Kidney capillary endothelial cell (primary cell): ENCODE measurements around the gene LEFTY2.
"Not testable (repeated sequence)": the region's sequence is repeated elsewhere in the genome, so short reads cannot be mapped to it uniquely, and the experiment has no call there.

Source experiments
- DNase-seq: peaks from one replicate; pipeline ENCODE4 v3.0.0-alpha.2; 2018; ENCODE audit warnings: low spot score

LEFTY2 gene

GRCh38 chr1:225929462-225929861 is 11.6 kb downstream of the LEFTY2 start:
- not testable (repeated sequence) for DNase-seq

- DNase-seq, result no peak
These were observed 12.5 kb downstream of the LEFTY2 start for GRCh38 chr1:225928186-225929175.

DNA sequence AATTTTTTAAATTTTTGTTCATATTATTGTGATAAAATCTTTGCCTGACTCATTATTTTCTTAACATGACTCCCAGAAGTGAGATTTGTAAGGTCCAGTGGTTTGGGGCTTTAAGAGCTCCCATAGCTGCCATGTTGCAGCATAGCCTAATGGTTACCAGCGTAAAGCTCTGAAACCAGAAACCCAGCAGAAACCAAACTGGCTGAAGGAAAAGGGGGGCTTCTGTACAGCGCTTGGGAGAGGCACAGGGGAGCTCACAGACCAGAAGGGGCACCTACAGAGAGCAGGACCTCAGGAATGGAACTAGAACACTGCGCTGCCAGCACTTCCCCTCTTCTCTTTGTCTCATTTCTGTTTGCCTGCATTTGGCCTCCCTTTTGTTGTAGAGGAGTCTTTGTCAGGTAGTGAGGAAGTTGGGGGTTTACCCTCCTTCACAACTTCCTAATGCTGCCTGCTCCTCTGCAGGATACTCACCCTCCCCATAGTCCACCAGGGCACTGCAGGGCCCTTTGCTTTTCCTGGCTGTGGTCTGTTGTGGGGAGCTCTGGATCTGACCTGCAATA is 14.4 kb downstream of the LEFTY2 start:
- no peak for DNase-seq

DNA sequence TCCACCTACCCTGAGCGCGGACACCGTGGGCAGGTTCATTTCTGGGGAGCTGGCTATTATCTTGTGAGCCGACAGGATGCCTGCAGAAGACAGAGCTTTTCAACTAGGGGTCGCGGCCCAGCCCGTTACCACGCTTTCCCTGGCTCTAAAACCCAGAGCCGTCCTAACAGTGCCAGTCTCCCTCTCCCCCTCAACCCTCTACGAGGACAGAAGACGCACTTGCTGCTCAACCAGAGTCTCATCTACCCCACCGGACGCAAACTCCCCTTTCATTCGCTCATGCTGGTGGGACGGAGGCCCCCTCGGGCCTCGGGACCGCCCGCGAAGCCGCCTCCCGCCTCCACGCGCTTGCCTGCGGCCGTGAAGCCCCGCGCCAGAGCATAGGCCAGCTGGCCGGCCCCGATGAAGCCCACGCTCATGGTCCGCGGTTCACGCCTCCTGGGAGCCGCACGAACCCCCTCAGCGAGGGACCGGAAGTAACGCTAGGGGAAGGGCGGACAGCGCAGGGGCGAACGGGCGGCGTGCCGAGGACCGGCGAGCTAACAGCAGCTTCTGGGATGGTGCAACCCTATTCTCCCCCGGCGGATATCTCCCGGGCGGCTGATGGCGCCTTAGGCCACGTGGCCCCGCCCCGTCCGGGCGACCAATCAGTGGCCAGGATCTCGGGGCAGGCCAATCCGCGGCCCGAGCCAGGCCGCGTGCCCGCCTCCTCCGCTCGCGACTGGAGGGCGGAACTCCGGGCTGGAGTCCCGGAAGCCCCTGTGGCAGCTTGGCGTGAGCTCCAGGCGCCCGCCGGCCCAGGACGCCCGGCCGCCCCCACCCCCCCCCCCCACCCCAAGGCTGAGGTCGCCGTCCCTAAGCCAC is 17.1 kb downstream of the LEFTY2 start, which contains the start of gene PYCR2:
PYCR2 (minus strand) TSS at position 559 of the 864 bp plus-strand sequence; CDS start at position 419, 140 bp downstream.
- DNase-seq, result peak; percentile 93

DNA sequence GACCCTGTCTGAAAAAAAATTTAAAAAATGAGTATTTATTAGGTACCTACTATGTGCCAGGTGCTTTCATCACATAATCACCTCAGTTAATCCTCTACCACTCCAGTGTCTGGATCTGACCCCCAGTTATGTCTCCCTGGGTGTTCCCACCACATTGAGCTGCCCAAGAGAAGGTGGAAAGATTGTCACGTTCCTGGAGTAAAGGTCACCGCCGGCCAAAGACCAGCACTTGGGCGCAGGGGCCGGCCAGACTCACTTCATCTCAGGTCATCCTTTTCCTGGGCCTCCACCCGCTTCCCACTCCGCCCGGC is 17.7 kb downstream of the LEFTY2 start:
- no peak for DNase-seq

GRCh38 chr1:225921734-225922709 is 19.0 kb downstream of the LEFTY2 start:
- no peak for DNase-seq

DNA sequence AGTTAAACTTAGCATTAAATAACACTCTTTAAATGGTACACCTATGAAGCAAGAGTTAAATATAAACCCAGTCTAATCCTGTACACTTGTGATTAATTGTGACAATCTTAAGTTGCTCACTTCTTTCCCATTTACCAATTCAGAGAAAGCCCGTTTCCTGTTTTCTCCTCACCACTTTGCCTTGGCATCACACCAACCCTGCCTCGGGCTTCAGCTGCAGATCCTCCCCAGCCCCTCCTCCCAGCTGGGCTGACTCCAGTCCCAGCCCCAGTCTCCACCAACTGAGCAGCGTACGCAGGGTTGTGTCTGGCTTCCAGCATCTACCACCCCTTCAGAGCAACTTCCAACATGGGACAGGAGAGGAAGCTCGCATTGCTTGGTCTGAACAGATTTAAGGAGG is 21.1 kb downstream of the LEFTY2 start:
- DNase-seq, result peak; percentile 26

- no peak for DNase-seq
These were observed 22.7 kb downstream of the LEFTY2 start for GRCh38 chr1:225918280-225918679.

DNA sequence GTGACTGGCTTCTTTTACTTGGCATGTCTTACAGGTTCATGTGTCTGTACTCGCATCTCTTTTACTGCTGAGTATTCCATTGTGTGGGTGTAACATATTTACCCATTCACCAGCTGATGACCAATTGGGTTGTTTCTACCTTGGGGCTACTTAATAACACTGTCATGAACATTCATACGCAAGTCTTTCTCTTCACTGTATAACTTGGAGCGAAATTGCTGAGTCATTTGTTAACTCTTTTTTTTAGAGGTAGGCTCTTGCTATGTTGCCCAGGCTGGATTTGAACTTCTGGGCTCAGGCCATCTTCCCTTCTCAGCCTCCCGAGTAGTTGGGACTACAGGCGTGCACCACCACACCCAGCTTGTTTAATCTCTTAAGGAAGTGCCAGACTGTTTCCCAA is 23.5 kb downstream of the LEFTY2 start:
- DNase-seq, result no peak

DNA sequence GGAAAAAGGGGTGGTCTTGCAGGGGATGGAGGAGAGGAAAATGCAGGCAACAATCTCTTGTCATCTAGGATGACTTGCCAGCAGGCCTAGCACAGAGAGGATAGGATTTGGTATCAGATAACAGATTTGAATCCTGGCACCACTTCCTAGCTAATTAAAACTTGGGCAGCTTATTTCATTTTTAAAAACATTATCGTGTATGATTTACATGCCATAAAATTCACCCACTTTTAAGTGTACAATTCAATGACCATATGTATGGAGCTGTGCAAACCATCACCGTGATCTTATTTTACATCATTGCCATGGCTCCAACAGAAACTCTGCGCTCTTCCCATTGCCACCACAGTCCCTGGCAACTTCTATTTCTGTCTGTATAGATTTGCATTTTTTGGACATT is 23.9 kb downstream of the LEFTY2 start:
- DNase-seq, result no peak

- no peak for DNase-seq
These were observed 25.5 kb downstream of the LEFTY2 start for GRCh38 chr1:225915538-225915991.

- DNase-seq, result no peak
These were observed 26.1 kb downstream of the LEFTY2 start for GRCh38 chr1:225914947-225915346.

DNA sequence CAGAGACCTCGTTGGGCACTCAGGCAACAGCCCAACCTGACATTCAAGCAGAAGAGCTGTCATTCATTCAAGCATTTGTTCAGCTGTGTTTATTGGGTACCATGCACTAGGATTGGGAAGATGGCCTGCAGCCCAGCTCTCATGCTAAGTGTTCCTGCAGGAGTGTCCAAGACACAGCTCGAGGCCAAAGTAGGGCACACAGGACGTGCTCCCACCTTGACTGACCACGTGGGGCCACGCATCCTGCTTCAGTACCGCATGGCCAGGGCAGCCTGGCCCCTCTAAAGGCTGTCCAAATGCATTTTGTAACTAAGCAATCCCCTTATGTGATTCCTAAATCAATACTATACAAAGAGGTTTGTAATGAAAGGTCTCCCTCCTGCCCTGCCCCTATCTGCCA is 26.6 kb downstream of the LEFTY2 start:
- no peak for DNase-seq

DNA sequence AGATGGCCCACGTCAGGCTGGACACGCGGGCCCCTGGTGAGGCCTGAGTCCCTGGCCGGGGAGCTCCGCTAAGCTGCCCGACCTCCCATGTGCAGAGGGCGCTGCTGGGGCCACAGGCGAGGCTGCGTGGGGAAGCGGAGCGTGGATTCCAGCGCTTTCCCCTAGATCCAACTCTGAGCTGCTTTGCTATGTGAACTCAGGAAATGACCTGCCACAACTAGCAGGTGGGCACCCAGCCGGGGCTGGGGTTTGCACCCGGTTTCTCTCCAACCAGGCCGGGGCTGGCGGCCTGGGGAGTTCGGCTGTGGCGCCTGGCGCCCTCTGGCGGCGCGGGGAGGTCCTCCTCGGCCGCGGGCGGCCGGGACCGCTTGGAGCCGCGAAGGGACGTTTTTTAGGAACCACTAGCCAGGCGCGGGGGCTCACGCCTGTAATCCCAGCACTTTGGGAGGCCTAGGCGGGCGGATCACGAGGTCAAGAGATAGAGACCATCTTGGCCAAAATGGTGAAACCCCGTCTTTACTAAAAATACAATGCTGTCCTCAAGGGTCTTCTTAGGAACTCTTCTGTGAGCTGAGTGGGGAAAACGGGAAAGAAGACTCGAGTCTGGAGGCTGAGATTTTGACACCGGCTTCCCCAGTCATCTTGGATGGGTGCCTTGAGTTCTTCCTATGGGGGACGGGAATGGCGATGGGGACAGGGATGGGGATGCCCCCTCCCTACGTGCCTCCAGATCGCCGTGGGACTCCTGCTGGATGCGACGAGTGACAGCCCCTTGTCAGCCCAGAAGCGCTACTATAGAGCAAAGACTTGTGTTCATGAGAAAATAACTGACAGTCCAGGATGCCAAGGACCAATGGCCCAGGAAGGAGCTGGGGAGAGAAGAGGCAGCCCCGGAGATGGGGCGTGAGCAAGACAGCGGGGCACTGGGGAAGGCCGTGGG is 29.6 kb downstream of the LEFTY2 start:
- peak; percentile 54 for DNase-seq

DNA sequence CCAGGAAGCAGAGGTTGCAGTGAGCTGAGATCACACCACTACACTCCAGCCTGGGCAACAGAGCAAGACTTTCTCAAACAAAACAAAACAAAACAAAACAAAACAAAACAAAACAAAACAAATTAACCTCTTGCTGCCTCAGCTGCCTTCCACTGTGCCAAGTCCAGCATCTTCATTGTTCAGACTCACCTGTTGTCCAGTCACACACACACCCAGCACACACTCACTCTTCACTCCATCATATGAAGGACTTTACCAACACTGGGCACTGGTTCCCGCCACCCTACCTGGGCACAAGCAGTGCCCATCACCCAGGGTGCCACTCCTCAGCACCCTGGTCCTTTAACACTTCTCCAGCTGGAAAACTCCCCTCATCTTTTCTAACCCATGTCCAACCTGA is 31.5 kb downstream of the LEFTY2 start:
- no peak for DNase-seq

GRCh38 chr1:225908773-225909172 is 32.2 kb downstream of the LEFTY2 start:
- DNase-seq, result no peak

- DNase-seq, result no peak
These were observed 32.9 kb downstream of the LEFTY2 start for GRCh38 chr1:225908013-225908640.

- DNase-seq, result no peak
These were observed 33.7 kb downstream of the LEFTY2 start for GRCh38 chr1:225907341-225907740.

- no peak for DNase-seq
These were observed 34.6 kb downstream of the LEFTY2 start for GRCh38 chr1:225906467-225906866.

DNA sequence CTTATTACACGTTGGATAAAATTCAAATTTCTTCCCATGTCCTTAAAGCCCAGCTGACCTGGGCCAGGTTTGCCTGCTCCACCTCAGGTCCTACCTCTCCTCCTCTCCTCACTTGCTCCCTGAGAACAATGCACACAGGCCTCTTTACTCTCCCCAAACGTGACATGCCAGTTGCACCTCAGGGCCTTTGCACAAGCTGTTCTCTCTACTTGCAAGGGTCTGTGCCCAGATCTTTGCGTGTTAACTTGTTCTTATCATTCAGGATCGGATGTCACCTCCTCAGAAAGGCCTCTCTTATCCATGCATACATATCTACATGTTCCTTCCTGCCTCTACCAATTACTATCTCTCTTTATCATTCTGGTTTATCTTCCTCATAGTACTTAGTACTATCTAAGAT is 37.4 kb downstream of the LEFTY2 start:
- no peak for DNase-seq
